Measurements from ENCODE around the gene XDH.

The XDH gene

DNA sequence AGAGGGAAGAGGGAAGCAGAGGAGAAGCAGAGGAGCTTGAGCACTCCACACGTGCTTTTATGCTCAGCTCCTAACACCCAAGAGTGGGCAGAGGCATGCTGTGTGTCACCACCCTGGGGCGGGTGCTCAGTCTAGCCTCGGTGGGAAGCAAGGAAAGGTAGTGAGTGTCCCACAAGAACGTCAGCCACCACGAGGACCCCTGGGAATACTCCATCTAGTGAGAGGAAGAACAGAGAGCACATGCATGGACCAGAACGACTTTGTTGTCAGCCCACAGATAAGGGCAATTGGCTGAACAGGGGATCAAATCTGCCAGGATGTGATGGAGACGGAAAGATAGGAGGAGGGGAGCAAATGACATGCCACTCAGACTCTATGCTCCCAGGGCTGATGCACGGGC is 83.4 kb downstream of the XDH start:
- no peak for DNase-seq (ENCODE audit: low read depth in 3 of 3)

DNA sequence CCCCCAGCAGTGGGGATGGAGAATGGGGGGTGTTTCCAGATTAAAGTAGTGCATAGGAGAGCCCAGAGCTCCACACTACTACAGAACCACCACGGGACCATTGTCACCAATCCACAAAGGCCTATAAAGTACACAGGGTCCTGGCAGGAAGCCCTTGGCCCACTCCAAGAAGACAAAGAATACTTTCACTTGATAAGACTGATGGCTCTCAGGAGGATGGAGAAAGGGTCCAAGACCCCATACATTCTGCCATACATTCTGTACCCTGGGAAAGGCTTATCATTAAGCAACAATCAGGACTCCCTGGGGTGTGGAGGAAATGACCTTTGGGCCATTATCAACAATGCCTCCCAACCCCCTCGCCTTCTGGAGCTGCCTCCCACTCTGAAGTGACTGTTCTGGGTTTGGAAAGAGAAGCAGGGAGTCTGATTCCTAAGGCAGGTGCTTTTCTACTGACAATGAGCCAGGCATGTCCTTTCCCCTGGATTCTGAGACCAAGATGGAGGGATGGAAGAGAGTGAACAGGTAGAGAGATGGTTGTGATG is 85.4 kb downstream of the XDH start:
- DNase-seq (ENCODE audit: low read depth in 3 of 3), result no peak

DNA sequence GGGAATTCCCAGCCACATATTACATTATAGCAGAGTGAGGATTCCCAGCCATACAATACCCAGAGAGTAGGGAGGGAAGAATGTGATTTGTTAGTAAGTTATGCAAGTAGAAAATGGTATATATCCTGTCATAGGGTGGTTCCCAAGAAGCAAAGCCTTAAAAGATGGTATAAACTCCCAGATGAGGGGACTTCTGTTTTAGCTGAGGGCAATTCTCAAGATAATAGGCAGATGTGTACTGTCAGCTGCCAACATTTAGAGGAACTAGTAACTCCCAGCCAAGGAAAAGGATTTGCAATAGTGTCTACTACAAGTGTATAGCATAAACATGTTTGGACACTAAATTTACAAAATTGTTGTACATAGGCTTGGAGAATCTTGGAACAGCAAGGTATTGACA is 86.5 kb downstream of the XDH start:
- no peak for DNase-seq (ENCODE audit: low read depth in 3 of 3)

DNA sequence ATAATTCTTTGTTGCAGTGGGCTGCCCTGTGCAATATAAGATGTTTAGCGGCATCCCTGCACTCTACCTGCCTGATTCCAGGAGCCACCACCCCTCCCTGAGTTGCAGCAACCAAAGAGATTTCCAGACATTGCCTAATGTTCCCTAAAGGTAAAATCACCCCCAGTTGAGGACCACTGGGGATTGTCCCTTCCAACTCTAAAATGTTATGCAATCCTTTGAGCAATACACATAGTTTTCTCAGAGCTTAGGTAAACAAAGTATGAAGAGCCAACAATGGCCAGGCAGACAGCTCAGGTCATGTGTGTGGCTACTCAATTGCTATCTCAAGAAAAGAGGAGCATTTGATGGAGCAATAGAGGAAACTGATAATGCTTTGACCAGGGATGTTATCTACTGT is 87.0 kb downstream of the XDH start:
- no peak for DNase-seq (ENCODE audit: low read depth in 3 of 3)

DNA sequence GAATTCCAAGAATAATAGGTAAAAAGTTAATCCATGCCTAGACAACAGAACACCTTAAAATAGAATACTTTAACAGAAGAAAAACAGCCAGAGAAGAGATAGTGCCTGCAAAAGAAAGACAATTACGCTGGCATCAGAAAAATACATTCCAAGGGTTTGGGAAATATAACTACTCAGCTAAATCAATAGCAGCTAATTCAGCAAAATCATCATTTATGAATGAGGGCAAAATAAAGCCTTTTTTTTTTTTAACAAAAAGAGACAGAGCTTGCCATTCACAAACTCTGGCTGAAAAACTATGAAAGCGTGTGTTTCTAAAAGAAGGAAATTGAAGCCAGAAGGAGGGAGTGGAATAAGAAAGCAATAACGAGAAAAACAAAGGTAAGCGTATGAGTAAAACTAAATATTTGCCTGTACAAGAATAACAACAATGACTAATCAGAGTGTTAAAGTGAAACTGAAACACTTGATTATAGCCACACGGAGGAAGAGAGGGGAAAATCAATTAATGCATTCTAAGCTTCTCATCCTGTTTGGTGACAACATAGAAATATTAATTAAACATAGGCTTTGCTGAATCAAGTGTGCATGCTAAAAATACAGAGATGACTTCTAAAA is 90.4 kb downstream of the XDH start:
- DNase-seq (ENCODE audit: low read depth in 3 of 3), result no peak

DNA sequence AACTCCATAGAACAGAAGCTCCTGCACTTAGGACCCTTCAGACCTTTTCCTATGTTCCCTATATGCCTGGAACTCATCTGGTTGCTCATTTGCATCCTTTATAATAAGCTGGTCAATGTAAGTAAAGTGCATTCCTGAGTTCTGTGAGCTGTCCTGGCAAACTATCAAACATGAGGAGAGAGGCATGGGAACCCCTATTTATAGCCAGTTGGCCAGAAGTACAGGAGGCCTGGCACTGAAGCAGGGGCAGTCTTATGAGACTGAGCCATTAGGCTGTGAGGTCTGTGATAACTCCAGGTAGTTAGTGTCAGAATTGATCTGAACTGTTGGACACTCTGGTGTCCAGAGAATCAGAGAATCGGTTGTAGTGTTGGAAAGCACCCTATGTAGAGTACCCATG is 92.2 kb downstream of the XDH start:
- no peak for DNase-seq (ENCODE audit: low read depth in 3 of 3)

DNA sequence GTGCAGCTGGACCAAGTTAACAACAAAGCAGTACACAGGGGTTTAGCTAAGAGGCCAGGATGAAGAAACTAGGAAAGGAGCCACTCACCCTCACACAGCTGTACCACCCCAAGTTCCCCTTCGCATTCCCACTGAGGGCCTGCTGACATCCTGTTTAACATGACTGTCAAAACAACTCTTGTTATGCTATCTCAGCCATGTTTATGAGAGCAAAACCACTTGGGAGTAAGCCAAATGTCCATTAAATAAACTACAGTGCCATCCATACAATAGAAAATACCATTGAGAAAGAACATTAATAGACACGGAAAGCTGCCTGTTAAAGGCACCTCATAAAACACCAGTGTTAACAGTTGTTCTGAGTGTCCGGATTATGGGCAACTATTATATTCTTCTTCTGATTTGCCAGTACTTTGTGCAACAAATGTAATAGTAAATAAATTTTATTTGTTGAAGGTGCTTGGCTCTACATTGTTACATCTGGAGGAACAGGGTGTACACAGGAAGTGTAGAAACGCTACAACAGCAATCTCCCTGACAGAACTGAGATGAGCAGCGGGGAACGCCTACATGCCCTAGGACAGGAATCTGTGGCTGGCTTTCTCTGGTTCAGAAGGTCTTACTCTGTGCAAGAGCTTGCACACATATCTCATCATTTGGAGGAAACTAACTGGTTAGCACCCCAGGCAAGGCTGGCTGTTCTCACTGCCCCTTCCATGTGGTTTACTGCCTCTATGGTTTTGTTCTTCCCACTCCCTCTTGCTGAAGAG is 95.0 kb downstream of the XDH start:
- DNase-seq (ENCODE audit: low read depth in 3 of 3), result peak in 1 of 3 donors; percentile 13

DNA sequence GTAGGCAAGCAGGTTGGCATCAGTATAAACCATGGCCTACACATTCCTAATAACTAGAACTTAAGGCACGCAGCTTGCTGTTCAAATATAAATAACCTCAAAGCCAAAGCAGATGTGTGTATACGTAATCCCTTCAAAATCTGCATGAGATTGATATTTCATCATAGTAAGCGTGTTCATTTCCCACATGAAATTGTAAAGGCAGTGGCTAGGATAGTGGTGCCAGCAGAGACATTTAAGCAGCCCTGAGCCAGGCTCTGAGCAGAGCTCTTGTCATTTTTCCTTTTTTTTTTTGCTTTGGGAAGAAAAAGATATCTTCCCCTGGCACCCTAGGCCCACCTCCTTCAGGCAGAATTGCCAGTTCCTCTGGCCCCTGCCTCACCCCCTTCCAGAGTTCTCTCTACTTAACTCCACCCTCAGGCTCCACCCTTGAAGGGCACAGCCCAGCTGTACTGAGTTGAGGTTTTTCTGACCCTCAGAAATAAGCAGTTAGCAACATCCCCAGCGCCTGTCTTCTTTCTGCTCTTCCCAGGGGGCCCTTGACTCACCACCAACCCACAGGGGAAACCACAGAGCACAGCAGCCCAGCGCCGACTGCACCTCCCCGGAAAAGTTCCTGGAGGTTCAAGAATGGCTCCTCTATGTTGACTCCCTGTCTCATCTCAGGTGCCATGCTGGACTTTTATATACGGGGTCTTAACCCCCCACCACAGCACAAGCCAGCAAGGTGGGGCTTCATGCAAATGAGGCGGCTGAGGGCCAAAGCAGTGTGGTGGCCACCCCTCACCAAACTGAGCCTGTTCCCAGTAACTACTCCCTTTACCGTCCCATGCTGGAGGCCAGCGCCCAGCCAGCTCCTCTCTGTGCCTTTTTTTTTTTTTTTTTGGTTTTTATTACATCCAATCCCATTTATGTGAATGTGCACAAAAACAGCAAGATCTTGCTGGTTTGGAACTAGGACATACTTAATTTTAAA is 95.9 kb downstream of the XDH start:
- DNase-seq (ENCODE audit: low read depth in 3 of 3), result peak in 1 of 3 donors; percentile 22

DNA sequence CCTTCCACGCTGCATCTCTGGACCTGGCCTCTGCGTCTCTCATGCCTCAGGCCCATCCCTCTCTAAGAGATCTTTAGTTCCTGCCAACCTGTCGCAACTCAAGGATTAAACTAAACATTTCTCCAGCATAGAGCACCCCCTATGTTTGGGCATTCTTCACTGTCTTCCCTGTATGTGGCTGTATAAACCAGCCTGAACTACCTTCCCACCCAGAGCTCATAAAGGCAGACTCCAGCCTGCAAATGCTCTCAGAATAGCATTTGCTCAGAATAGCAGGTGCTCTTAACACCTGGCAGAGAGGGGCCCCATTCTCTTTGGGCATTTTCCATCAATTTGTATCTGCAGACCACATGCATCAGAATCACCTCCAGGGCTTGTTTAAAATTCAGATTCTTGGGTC is 97.1 kb downstream of the XDH start:
- no peak for DNase-seq (ENCODE audit: low read depth in 3 of 3)

DNA sequence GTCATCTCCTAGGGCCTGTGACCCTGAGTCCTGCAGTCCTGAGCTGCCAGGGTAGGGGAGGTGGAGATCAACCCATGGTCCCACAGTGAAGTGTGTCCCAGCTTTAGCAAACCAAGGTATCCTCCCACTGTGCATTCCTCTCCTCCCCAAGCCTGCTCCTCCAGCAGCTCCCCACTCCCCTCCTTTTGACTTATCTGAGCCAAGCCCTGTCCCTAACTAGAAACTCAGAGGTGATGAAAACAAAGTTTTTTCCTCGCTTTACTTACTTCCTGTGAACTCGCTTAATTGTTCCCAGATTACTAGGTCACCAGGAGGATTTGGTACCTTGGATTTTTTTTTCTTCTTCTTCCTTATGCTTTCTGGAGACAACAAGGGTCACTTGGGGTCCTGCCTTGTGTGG is 99.8 kb downstream of the XDH start:
- no peak for DNase-seq (ENCODE audit: low read depth in 3 of 3)

DNA sequence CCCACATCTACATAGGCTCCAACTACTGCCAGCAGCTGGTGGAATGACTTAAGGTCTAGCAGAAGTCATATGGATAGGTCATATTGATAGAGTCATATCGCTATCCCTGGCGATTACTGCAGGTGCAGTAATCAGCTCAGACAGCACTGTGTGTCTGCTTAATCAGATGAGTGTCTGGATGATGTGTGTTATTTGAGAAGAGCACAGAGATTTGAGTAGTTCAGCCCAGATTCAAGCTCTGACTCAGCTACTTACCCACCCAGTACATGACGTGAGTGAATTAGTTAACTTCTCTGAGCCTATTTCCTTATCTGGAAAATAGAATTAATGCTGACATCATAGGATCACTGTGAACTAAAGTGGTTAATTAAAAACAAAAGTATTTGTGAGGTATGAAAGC is 101.6 kb downstream of the XDH start:
- no peak for DNase-seq (ENCODE audit: low read depth in 3 of 3)

DNA sequence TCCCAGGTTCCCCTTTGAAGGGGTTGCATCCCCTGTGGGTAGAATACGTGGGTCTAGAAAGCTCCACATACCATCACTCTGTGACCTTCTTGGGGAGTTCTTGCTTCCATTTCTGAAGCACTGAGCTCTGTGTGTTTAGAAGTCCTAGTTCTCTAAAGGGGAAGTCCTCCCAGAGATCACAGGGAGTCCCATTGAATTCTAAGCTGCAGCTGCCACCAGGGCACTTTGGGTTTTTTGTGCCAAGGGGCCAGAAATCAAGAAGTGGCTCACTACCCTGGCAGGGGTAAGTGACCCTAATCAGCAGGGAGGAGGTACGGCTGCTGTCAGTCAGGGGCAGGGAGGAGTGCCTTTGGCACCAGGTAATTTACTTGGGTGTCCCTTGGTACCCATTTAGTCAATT is 109.7 kb downstream of the XDH start:
- no peak for DNase-seq (ENCODE audit: low read depth in 3 of 3)

DNA sequence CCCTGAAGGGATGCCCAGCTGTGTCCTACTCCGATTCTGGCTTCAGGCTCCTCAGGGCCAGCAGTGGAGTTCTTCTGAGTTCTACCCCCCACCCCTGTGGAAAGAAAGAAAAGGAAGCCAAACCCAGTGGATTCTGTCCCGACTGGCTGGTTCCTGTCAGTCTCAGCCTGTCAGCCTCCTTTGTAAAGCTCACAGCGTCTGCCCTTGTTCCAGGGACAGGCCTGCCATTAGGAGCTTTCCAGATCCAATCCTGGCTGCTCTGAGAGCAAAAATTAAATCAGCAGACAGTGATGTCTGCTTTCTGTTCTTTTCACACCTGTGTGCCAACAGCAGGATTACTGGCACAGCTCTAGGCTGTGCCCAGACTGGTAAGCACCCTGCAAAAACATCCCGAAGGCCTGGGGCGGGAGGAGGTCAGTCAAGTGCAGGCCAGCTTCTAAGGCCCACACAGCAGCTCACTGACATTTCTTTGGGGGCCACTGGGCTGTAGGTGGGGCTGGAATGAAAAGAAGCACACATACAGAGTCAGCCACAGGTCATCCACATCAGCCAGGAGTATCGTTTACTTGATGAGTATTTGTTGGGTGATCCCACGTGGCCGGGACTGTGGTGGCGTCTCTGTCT is 111.5 kb downstream of the XDH start:
- DNase-seq (ENCODE audit: low read depth in 3 of 3), result no peak

DNA sequence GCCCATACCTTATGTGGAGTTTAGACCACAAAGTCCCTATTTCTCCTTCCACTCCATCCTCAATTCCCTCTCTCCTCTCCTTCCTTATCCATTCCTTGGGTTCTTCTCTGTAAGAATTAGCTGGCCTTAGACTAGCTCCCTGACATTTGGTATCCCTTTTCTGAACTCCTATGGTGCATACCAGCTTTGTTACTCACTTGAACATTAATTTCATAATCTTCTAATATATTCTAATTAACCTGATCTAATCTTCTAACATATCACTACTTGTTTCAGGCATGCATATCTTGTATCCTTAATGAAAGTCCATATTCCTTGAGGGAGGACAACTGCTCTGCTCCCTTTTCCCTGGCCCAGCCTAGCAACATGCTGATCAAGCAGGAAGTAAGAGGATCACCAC is 114.2 kb downstream of the XDH start:
- no peak for DNase-seq (ENCODE audit: low read depth in 3 of 3)

DNA sequence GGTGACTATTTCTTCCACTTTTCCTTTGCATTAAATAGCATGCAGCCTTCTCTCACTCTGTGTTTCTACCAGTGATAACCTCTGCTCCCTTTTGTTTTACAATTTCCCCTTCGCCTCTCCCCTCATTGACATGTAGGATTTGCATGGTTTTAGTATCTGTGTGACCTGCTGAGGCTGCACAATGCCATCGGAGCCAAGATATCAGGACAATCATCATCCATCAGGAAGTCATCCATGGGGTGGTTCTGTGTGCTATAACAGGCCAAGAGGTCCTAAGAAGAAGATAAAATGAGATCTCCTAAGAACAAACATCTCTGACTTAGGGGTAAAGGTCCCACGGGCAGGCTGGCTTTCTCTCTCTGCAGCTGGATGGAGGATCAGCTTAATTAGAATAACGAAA is 115.0 kb downstream of the XDH start:
- DNase-seq (ENCODE audit: low read depth in 3 of 3), result no peak

DNA sequence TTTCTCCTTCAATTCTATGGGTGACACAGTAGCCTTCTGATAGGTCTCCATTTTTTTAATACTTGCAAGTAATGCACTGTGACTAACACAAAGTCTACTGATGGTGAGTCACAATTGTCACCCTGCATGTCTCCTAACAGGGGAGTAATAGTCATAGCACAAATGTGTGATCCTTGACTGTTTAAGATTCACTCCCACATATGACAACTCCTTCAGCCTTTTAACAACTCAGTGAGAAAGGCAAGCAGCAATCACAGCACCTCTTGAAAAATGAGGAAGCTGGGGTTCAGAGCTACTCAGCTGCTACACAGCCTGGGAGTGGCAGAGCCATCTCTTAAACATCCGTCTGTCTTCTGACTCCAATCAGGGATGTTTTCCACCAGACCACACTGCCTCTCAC is 116.8 kb downstream of the XDH start:
- DNase-seq (ENCODE audit: low read depth in 3 of 3), result no peak

DNA sequence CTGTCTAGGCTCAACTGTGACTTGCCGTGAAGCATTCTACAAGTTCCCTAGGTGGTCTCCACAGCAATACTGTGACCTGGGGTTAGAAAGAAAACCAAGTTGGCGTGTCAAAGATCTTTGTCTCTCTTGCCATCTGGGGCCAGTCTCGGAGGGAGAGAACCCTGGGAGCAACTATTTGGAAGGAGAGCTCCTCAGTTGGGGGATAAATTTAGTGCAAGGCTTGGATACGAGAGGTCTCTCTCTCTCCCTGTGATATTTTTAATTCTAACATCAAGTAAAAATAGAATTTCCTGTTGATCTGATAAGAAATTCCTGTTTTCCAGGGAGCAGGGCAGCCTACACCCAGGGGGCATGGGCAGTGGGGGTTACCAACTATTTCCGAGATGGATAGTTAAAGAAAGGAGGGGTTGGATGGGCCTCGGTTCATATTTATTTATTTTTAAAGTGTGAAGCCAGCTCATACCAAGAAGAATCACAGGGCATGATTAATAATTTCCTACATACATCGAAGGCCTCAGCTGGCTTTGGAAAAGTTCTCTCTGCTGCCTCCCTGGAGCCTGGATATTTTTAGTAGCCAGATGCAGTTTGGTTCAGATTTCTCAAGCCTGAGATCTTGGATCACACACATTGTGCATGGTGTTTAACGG is 117.8 kb downstream of the XDH start:
- no peak for DNase-seq (ENCODE audit: low read depth in 3 of 3)

DNA sequence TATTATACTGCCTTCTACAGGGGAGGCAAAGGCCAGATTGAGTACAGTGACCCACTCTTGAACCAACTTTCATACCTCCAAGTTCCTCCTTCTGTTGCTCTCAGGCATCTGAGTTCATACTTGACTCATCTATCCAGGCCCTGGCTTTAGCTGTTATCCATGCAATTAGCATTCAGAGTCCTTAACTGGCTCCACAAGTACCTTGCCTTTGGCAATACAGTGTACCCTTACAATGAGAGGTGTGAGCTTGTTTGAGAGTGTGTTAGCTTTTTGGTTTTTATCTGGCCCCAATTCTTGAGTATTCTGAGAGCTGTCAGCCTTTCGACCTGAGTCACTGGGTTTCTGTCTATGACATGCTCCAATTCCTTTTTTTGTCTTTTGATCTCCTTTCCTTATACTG is 120.3 kb downstream of the XDH start:
- no peak for DNase-seq (ENCODE audit: low read depth in 3 of 3)

DNA sequence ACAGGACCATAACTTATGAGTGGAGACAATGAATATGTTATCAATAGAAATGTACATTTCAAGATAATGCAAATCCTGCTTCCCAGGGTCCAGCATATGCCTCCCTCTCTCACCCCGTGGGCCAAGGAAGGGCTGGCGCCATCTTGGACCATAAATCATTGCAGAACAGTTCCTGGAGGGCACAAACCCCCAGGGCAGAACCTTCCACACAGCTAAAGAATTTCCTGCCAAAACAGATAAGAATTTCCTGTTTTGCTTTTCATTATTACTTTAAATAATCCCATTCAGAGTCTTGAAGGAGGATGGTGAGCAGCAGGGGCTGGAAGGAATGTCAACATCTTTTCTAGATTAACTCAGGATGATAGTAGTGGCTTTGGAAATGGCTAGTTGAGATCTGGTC is 126.9 kb downstream of the XDH start:
- DNase-seq (ENCODE audit: low read depth in 3 of 3), result no peak

DNA sequence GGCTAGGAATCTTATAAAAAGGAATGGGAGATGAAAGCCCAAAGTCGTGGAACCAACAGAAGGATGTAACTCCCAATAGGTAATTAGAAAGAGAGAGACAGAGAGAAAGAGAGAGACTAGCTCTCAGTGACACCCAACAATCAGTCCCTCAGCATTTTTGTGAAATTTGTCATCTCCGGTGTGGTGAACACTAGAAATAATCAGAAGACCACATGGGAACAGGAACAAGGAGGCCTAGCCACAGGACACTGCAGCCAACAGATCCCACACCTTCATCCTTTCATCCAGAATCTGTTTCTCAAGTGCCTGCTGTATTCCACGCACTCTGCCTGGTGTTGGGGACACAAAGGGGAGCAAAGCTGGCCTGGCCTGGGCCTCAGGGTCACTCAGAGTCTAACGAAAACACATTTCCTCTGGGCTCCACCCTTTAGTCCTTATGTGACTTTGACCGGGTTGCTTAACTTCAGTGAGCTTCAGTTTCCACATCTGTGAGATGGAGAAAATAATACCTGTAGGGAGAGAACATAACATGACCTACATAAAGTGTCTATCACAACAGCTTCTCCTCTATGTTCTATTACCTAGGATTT is 127.5 kb downstream of the XDH start:
- DNase-seq (ENCODE audit: low read depth in 3 of 3), result no peak

DNA sequence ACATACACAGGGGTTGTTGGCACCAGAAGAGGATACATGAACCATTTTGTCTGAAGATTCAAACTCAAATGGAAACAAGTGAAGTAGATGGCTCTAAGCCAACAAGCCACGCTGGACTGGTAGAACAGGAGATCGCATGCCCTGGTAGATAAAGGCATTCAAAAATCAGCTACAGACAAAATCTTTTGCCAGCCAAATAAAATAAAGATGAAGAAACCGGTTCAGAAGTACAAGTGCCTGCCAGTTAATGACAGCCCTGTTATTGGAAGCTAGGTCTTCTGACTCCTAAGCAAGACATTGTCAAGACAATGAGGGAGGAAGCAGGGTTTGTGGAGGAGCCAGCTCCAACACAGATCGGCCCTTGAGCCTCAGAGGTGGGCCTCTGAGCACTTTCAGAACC is 128.3 kb downstream of the XDH start:
- no peak for DNase-seq (ENCODE audit: low read depth in 3 of 3)
